B cell (primary cell): ENCODE results near the gene SLC25A25. TPM values are rescaled to one million over a fixed set of nuclear protein-coding genes. Genes with fewer than 3 reads are reported as not detected.
A peak's percentile ranks its signal among the peaks of the same experiment; 100 is the strongest.

Experiments used
- ATAC-seq: fragments of 200-7000 bp; cut with Tn5 transposase; one replicate; pipeline ENCODE4 v1.10.0; 2021; ENCODE audit warnings: low read depth, mild to moderate bottlenecking, moderate number of reproducible peaks, moderate library complexity
- CTCF ChIA-PET: fragments of 350-600 bp; sonication (Branson Sonifier 250); formaldehyde crosslinking; loops from one replicate; lab custom pipeline; 2021; ENCODE audit warnings: antibody characterized with exemption, inconsistent platforms; lab: Charles Lee
- POLR2A ChIA-PET: fragments of 350-600 bp; sonication (Branson Sonifier 250); formaldehyde crosslinking; loops from one replicate; lab custom pipeline; 2021; ENCODE audit warnings: antibody characterized with exemption; lab: Charles Lee
- DNase-seq: peaks from one replicate; pipeline ENCODE4 v3.0.0; 2013
- H2AFZ ChIP-seq: 2 replicates; pipeline ENCODE4 v1.6.1; 2012; ENCODE audit warnings: mild to moderate bottlenecking, low read depth, low read length; ENCODE audit not compliant: insufficient read depth, poor library complexity, severe bottlenecking
- H3K27ac ChIP-seq, 2 donors: 1 replicate in 1 of 2; 2 replicates in 1 of 2; pipeline ENCODE4 v1.5.1; 2012 to 2013; ENCODE audit warnings: low read length in 2 of 2, mild to moderate bottlenecking in 2 of 2, moderate library complexity in 1 of 2
- H3K27me3 ChIP-seq, 4 experiments: fragments of 200-600 bp in 1 of 4; sonication (generic) in 1 of 4; replicated peaks in 1 of 4; 1 replicate in 2 of 4; 2 replicates in 2 of 4; pipeline versions ENCODE4 v1.6.1 to v1.7.0; 2013 to 2016; ENCODE audit warnings: low read length in 3 of 4, mild to moderate bottlenecking in 2 of 4, mixed read lengths in 1 of 4, moderate library complexity in 1 of 4; ENCODE audit not compliant: insufficient read depth in 4 of 4, control insufficient read depth in 3 of 4; ENCODE audit errors: control extremely low read depth in 1 of 4
- H3K36me3 ChIP-seq, 2 experiments: replicated peaks in 1 of 2; 1 replicate in 1 of 2; 2 replicates in 1 of 2; pipeline versions ENCODE4 v1.6.1 to v1.7.1; 2013; ENCODE audit warnings: low read length in 1 of 2; ENCODE audit not compliant: insufficient read depth in 2 of 2, control insufficient read depth in 1 of 2; ENCODE audit errors: control extremely low read depth in 1 of 2, extremely low read depth in 1 of 2
- H3K4me1 ChIP-seq, 2 donors: fragments of 200-600 bp in 1 of 2; sonication (generic) in 1 of 2; 1 replicate in 1 of 2; 2 replicates in 1 of 2; pipeline versions ENCODE4 v1.5.1 to v1.6.1; 2013 to 2017; ENCODE audit warnings: low read length in 2 of 2; ENCODE audit not compliant: control insufficient read depth in 2 of 2, insufficient read depth in 2 of 2
- H3K4me2 ChIP-seq: replicated peaks from 2 replicates; pipeline ENCODE3; 2012; ENCODE audit warnings: mild to moderate bottlenecking, low read depth, low read length; ENCODE audit not compliant: poor library complexity, severe bottlenecking
- H3K4me3 ChIP-seq, 5 experiments: fragments of 200-600 bp in 1 of 5; sonication (generic) in 1 of 5; 1 replicate in 3 of 5; 2 replicates in 2 of 5; pipeline versions ENCODE4 v1.5.1 to v1.7.0; 2011 to 2016; ENCODE audit warnings: low read length in 4 of 5, mild to moderate bottlenecking in 4 of 5, low read depth in 2 of 5, control low read depth in 1 of 5, moderate library complexity in 1 of 5; ENCODE audit not compliant: insufficient read depth in 1 of 5; ENCODE audit errors: control extremely low read depth in 1 of 5, extremely low read depth in 1 of 5
- H3K79me2 ChIP-seq: fragments of 200-600 bp; sonication (generic); one replicate; pipeline ENCODE4 v1.6.0; 2016; ENCODE audit warnings: low read length; ENCODE audit not compliant: control insufficient read depth, insufficient read depth
- H3K9ac ChIP-seq: fragments of 200-600 bp; sonication (generic); 2 replicates; pipeline ENCODE4 v1.6.1; 2017; ENCODE audit warnings: mild to moderate bottlenecking, low read length, moderate library complexity
- H3K9me3 ChIP-seq, 3 donors: one replicate each; pipeline versions ENCODE4 v1.6.1 to v1.7.1; 2013; ENCODE audit warnings: low read length in 2 of 3; ENCODE audit not compliant: control insufficient read depth in 2 of 3, insufficient read depth in 1 of 3; ENCODE audit errors: control extremely low read depth in 1 of 3
- H4K20me1 ChIP-seq: 2 replicates; pipeline ENCODE4 v1.6.0; 2012; ENCODE audit warnings: mild to moderate bottlenecking, low read length; ENCODE audit not compliant: insufficient read depth, control insufficient read depth, poor library complexity, severe bottlenecking
- H3K27ac Mint-ChIP-seq: one replicate; pipeline ENCODE4 v1.8.0; 2021; ENCODE audit warnings: mixed read lengths
- H3K27me3 Mint-ChIP-seq: one replicate; pipeline ENCODE4 v1.8.0; 2021; ENCODE audit warnings: mixed read lengths
- H3K4me1 Mint-ChIP-seq: one replicate; pipeline ENCODE4 v1.8.0; 2021; ENCODE audit warnings: mixed read lengths
- H3K4me3 Mint-ChIP-seq: one replicate; pipeline ENCODE4 v1.8.0; 2021; ENCODE audit warnings: mixed read lengths
- H3K9me3 Mint-ChIP-seq: one replicate; pipeline ENCODE4 v1.8.0; 2022; ENCODE audit warnings: mixed read lengths; ENCODE audit not compliant: insufficient read depth
- CTCF ChIP-seq: fragments of 200-600 bp; IDR thresholded peaks from one replicate; pipeline ENCODE4 v1.8.0; 2022; ENCODE audit warnings: antibody characterized with exemption, mild to moderate bottlenecking
- EZH2 ChIP-seq: IDR thresholded peaks from 2 replicates; pipeline ENCODE4 v1.6.1; 2012; ENCODE audit warnings: borderline replicate concordance, low read depth, mild to moderate bottlenecking, moderate library complexity, low read length; ENCODE audit not compliant: insufficient read depth, poor library complexity, severe bottlenecking
- WGBS: methylation state at CpG from one replicate; pipeline ENCODE4 v1.1.5; 2013; ENCODE audit warnings: missing lambda C conversion rate; ENCODE audit not compliant: insufficient coverage; 5-methylcytosine and 5-hydroxymethylcytosine counted together
- intact Hi-C: fragments of 100-400 bp; cut with micrococcal nuclease; formaldehyde crosslinking; loops from one replicate; pipeline ENCODE4 v1.10.0; 2022
- polyA plus RNA-seq: library from polyadenylated mRNA; depleted of rRNA; stranded (reverse); fragments of >200 nt; gene quantifications from 2 replicates; pipeline ENCODE4 v1.2.3, GENCODE V29; 2012
- total RNA-seq, 2 donors: library from RNA; stranded (reverse); fragments of 120-200 nt in 1 of 2; gene quantifications; 1 replicate in 1 of 2; 2 replicates in 1 of 2; pipeline versions ENCODE4 v1.2.3 to v1.2.4, GENCODE V29; 2013 to 2022

Gene SLC25A25
- total and polyA plus RNA-seq, 2 donors (not counting 1 experiment from before 2014, with no cell fraction given) = 12.1 to 18.6 TPM

GRCh38 chr9:128123451-128124080 lies 55.5 kb downstream of the SLC25A25 start:
- Mint-ChIP-seq H3K4me3 (no peak overlapping the region), H3K27me3 (no peaks in the 10 kb centered on the region), H3K4me1 (peaks cover 25% of the 10 kb centered on the region), H3K27ac (no peak overlapping the region), H3K9me3 (no peaks in the 10 kb centered on the region)
- H3K36me3 ChIP-seq = peaks cover 0 to 34% of the 10 kb centered on the region in 2 experiments
- peaks cover 19 to 23% of the 10 kb centered on the region in 2 donors for H3K4me1 ChIP-seq
- H3K79me2 ChIP-seq = peaks cover 30% of the 10 kb centered on the region
- H3K4me3 ChIP-seq = no peak overlapping the region
- no peak for DNase-seq
- ChIA-PET POLR2A (interaction anchor here (0.7 kb wide), 1 partner anchor 141 kb away, joined by 3 read pairs; no protein-coding TSS in a partner anchor), CTCF (no interaction called here)
- H4K20me1 ChIP-seq = peaks cover 21% of the 10 kb centered on the region
- H3K9me3 ChIP-seq = no peaks in the 10 kb centered on the region
- TF ChIP-seq CTCF (no peak), EZH2 (no peak)
- no peak overlapping the region for H3K27ac ChIP-seq
- intact Hi-C loops = loop anchor here (10.0 kb wide), 1 partner anchor 349 kb away; the partner anchor contains the start of gene SH2D3C
- H3K27me3 ChIP-seq = no peaks in the 10 kb centered on the region
- H2AFZ ChIP-seq = no peak overlapping the region
- no peak overlapping the region for H3K9ac ChIP-seq
- H3K4me2 ChIP-seq = no peak overlapping the region
- ATAC-seq = no peak
- 98% methylated on average over 16 of the region's 21 CpGs for WGBS

- Mint-ChIP-seq H3K27me3 (no peaks in the 10 kb centered on the region), H3K9me3 (no peaks in the 10 kb centered on the region), H3K4me3 (peak overlapping the region; percentile 95), H3K27ac (peak overlapping the region; percentile 60), H3K4me1 (peaks cover 31% of the 10 kb centered on the region)
- Histone ChIP-seq H3K4me3 (no peak overlapping the region), H3K4me2 (no peak overlapping the region), H2AFZ (no peak overlapping the region), H3K27ac (no peak overlapping the region), H3K79me2 (peaks cover 29% of the 10 kb centered on the region), H3K9ac (no peak overlapping the region), H3K9me3 (no peaks in the 10 kb centered on the region), H3K4me1 (peaks cover 26 to 32% of the 10 kb centered on the region in 2 donors), H3K36me3 (peaks cover 0 to 34% of the 10 kb centered on the region in 2 experiments), H3K27me3 (no peaks in the 10 kb centered on the region), H4K20me1 (peaks cover 21% of the 10 kb centered on the region)
- WGBS = 100% methylated on average over 5 of the region's 8 CpGs
- intact Hi-C loops = loop anchor here (10.0 kb wide), 1 partner anchor 350 kb away; the partner anchor contains the start of gene SH2D3C
- ATAC-seq (no peak), DNase-seq (no peak)
- ChIA-PET POLR2A (interaction anchor here (0.6 kb wide), 2 partner anchors 8 to 191 kb away, joined by 3 read pairs; no protein-coding TSS in a partner anchor), CTCF (interaction anchor here (1.5 to 6.1 kb wide), 4 partner anchors 8 to 182 kb away, joined by 5 to 49 read pairs (median 5); no protein-coding TSS in a partner anchor)
- TF ChIP-seq EZH2 = no peak
Measured at GRCh38 chr9:128124451-128124850, 56.4 kb downstream of the SLC25A25 start.
